Keratinocyte (primary cell): ENCODE results near the gene CYLC1. TPM values are rescaled to one million over a fixed set of nuclear protein-coding genes. Genes with fewer than 3 reads are reported as not detected.

Experiments used
- DNase-seq: peaks from one replicate; pipeline ENCODE4 v3.0.0-alpha.2; 2011; ENCODE audit warnings: low read depth, missing footprints, low spot score
- FAIRE-seq: peaks from 2 replicates; lab custom pipeline; 2011; peaks lifted over from hg19 to GRCh38; lab: Jason Lieb, UNC
- H2AFZ ChIP-seq: 2 replicates; pipeline ENCODE4 v1.6.0; 2012; ENCODE audit warnings: low read length, control low read depth, inconsistent platforms; ENCODE audit not compliant: control insufficient read depth
- H3K27ac ChIP-seq: 2 replicates; pipeline ENCODE4 v1.5.1; 2011; ENCODE audit warnings: low read length; ENCODE audit not compliant: control insufficient read depth, insufficient read depth
- H3K27me3 ChIP-seq: 3 replicates; pipeline ENCODE4 v1.6.0; 2011; ENCODE audit warnings: low read length; ENCODE audit not compliant: control insufficient read depth, insufficient read depth; ENCODE audit errors: extremely low read depth
- H3K36me3 ChIP-seq, 2 experiments: 2 replicates in 1 of 2; 3 replicates in 1 of 2; pipeline ENCODE4 v1.5.1; 2011; ENCODE audit warnings: low read length in 2 of 2, mild to moderate bottlenecking in 1 of 2; ENCODE audit not compliant: control insufficient read depth in 2 of 2, insufficient read depth in 2 of 2; ENCODE audit errors: extremely low read depth in 1 of 2
- H3K4me1 ChIP-seq: 3 replicates; pipeline ENCODE4 v1.5.1; 2011; ENCODE audit warnings: low read length; ENCODE audit not compliant: control insufficient read depth, insufficient read depth; ENCODE audit errors: extremely low read depth
- H3K4me2 ChIP-seq: 3 replicates; pipeline ENCODE4 v1.6.0; 2011; ENCODE audit warnings: low read depth, low read length; ENCODE audit not compliant: control insufficient read depth, insufficient read depth; ENCODE audit errors: extremely low read depth
- H3K4me3 ChIP-seq, 3 experiments: fragments of 200-600 bp in 1 of 3; sonication (generic) in 1 of 3; 2 replicates in 2 of 3; 3 replicates in 1 of 3; pipeline ENCODE4 v1.5.1; 2011 to 2016; ENCODE audit warnings: low read length in 3 of 3, mild to moderate bottlenecking in 3 of 3, control low read depth in 2 of 3, inconsistent platforms in 1 of 3, low read depth in 1 of 3, mixed read lengths in 1 of 3, mixed run types in 1 of 3, moderate library complexity in 1 of 3; ENCODE audit not compliant: control insufficient read depth in 2 of 3, insufficient read depth in 2 of 3; ENCODE audit errors: extremely low read depth in 1 of 3
- H3K79me2 ChIP-seq: 2 replicates; pipeline ENCODE4 v1.6.0; 2012; ENCODE audit warnings: low read length; ENCODE audit not compliant: control insufficient read depth, insufficient read depth
- H3K9ac ChIP-seq: 3 replicates; pipeline ENCODE4 v1.6.0; 2011; ENCODE audit warnings: low read length; ENCODE audit not compliant: control insufficient read depth, insufficient read depth; ENCODE audit errors: extremely low read depth
- H3K9me1 ChIP-seq: 3 replicates; pipeline ENCODE4 v1.6.0; 2011; ENCODE audit warnings: low read length; ENCODE audit not compliant: control insufficient read depth, insufficient read depth; ENCODE audit errors: extremely low read depth
- H3K9me3 ChIP-seq: 2 replicates; pipeline ENCODE4 v1.5.1; 2012; ENCODE audit warnings: low read depth, low read length; ENCODE audit not compliant: control insufficient read depth
- H4K20me1 ChIP-seq: 3 replicates; pipeline ENCODE4 v1.6.0; 2011; ENCODE audit warnings: low read length; ENCODE audit not compliant: control insufficient read depth, insufficient read depth; ENCODE audit errors: extremely low read depth
- CTCF ChIP-seq, 3 experiments: IDR thresholded peaks in 1 of 3; conservative IDR thresholded peaks in 1 of 3; optimal IDR thresholded peaks in 1 of 3; 2 replicates in 2 of 3; 3 replicates in 1 of 3; pipeline versions ENCODE3 to v1.5.1; 2011; ENCODE audit warnings: low read length in 3 of 3, mild to moderate bottlenecking in 3 of 3, moderate library complexity in 2 of 3, control low read depth in 1 of 3, inconsistent platforms in 1 of 3; ENCODE audit not compliant: insufficient read depth in 2 of 3; ENCODE audit errors: extremely low read depth in 1 of 3
- EZH2 ChIP-seq: IDR thresholded peaks from one replicate; pipeline ENCODE4 v1.6.1; 2012; ENCODE audit warnings: inconsistent platforms, mild to moderate bottlenecking, low read length, moderate library complexity
- dilution Hi-C: fragments of 300-500 bp; cut with MboI; formaldehyde crosslinking; loops from one replicate; pipeline ENCODE4 v1.7.0; 2020; ENCODE audit warnings: low sequenced_read_pairs; ENCODE audit not compliant: extremely low pct_ligation_motif_present
- polyA plus RNA-seq, 5 experiments: library from polyadenylated mRNA; depleted of rRNA in 3 of 5; stranded (reverse) in 3 of 5; stranded (forward) in 1 of 5; unstranded in 1 of 5; fragments of >200 nt; gene quantifications; 1 replicate in 1 of 5; 2 replicates in 3 of 5; 3 replicates in 1 of 5; pipeline versions ENCODE4 v1.2.1 to v1.2.3, GENCODE V29; 2011 to 2012; ENCODE audit warnings: missing spikeins in 2 of 5, low read depth in 1 of 5, low replicate concordance in 1 of 5

CYLC1 gene
- polyA plus RNA-seq, 1 donor (not counting 4 experiments of a cell fraction or from before 2014, with no cell fraction given), result not detected

- Histone ChIP-seq H3K9me1 (no peaks in the 10 kb centered on the region), H3K9ac (no peak overlapping the region), H3K27me3 (no peaks in the 10 kb centered on the region), H3K27ac (no peak overlapping the region), H3K36me3 (no peaks in the 10 kb centered on the region), H2AFZ (no peak overlapping the region), H4K20me1 (no peaks in the 10 kb centered on the region), H3K79me2 (no peaks in the 10 kb centered on the region), H3K4me2 (no peak overlapping the region), H3K4me1 (no peaks in the 10 kb centered on the region), H3K9me3 (no peaks in the 10 kb centered on the region), H3K4me3 (no peak overlapping the region)
- no peak for DNase-seq
- no peak for TF ChIP-seq CTCF (optimal IDR thresholded peaks at IDR 0.05 in 1 of 3, IDR thresholded peaks at IDR 0.05 in 1 of 3, conservative IDR thresholded peaks at IDR 0.05 in 1 of 3; ENCODE audit: extremely low read depth in 1 of 3, insufficient read depth in 2 of 3, low read length in 3 of 3)
- TF ChIP-seq EZH2, result no peak
- dilution Hi-C loops, result no loop called here
- FAIRE-seq, result no peak
These were observed 13.6 kb upstream of the CYLC1 start for GRCh38 chrX:83847339-83847738.

GRCh38 chrX:83888585-83888984, 27.6 kb downstream of the CYLC1 start:
- Histone ChIP-seq H3K9me3 (no peaks in the 10 kb centered on the region), H4K20me1 (no peaks in the 10 kb centered on the region), H3K79me2 (no peaks in the 10 kb centered on the region), H3K27me3 (no peaks in the 10 kb centered on the region), H3K4me2 (no peak overlapping the region), H3K9ac (no peak overlapping the region), H3K36me3 (no peaks in the 10 kb centered on the region), H3K4me1 (no peaks in the 10 kb centered on the region), H3K9me1 (no peaks in the 10 kb centered on the region), H3K27ac (no peak overlapping the region), H2AFZ (no peak overlapping the region), H3K4me3 (no peak overlapping the region)
- TF ChIP-seq CTCF (optimal IDR thresholded peaks at IDR 0.05 in 1 of 3, IDR thresholded peaks at IDR 0.05 in 1 of 3, conservative IDR thresholded peaks at IDR 0.05 in 1 of 3; ENCODE audit: extremely low read depth in 1 of 3, insufficient read depth in 2 of 3, low read length in 3 of 3) (no peak), EZH2 (no peak)
- no peak for FAIRE-seq
- dilution Hi-C loops, result no loop called here
- DNase-seq, result no peak
